ENCODE results near the gene CTTNBP2. TPM values are rescaled to one million over a fixed set of nuclear protein-coding genes. Genes with fewer than 3 reads are reported as not detected.

The CTTNBP2 gene
- polyA plus RNA-seq, 3 donors, result 29.6 to 34.5 (median 30.6) TPM

DNA sequence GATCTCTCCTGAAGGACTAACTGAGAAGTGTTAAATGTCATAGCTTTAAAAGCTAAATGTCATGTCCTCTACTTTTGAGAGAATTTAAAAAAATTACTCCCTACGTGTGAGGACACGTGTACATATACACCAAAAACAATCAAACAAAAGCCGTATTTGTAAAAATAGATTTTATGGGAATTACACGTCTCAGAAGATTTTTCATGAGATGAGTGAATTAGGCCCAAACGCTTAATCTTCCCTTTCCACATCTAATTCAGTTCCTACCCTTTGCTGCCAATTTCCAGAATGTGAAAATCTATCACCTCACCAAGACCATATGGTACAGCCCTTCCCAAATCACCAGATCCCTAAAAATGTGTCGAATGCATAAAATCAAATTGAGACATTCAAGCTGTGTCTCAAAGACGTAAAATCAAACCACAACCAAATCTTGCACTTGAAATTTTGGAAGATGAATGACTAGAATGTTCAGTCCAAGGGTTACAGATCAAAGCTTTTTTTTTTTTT, 1.0 kb upstream of the CTTNBP2 start:
- DNase-seq (ENCODE audit: extremely low read depth in 1 of 11, low read depth in 9 of 11, low spot score in 4 of 11), result no peak

DNA sequence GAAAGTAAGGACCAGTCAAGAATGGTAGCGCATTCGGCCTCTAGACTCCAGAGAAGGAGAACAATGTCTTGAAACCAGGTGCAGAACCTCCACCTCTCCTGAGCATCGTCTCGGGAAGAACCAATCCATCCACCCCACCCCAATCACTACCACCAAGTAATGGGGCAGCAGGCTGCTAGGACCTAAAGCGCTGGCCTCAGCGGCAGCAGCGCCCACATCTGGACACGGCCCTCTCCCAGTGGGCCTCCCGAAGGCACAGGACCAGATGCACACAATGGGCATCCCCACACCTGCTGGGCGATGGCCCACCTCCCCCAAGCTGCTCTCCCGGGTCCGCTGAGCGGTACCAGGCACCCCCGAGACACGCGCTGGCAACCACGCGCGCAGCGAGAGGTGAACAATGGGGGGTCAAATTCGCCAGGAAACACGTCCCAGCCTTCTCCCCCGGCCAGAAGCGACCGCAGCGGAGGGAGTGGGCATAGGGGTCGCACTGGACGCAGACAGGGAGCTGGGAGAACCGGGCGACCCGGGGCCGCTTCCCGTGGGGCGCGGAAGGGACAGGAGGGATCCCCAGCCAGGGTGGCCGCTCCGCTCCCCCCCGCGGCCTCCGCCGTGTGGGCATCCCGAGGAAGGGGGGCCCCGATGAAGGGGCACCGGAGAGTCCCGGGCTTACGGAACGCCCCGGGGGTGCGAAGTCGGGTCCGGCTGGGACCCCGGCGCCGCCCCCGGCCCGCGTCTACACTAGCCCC, 506 bp downstream of the CTTNBP2 start:
- DNase-seq (ENCODE audit: extremely low read depth in 1 of 11, low read depth in 9 of 11, low spot score in 4 of 11), result peak in 4 of 11 donors; percentile 30 to 46 (median 38)

DNA sequence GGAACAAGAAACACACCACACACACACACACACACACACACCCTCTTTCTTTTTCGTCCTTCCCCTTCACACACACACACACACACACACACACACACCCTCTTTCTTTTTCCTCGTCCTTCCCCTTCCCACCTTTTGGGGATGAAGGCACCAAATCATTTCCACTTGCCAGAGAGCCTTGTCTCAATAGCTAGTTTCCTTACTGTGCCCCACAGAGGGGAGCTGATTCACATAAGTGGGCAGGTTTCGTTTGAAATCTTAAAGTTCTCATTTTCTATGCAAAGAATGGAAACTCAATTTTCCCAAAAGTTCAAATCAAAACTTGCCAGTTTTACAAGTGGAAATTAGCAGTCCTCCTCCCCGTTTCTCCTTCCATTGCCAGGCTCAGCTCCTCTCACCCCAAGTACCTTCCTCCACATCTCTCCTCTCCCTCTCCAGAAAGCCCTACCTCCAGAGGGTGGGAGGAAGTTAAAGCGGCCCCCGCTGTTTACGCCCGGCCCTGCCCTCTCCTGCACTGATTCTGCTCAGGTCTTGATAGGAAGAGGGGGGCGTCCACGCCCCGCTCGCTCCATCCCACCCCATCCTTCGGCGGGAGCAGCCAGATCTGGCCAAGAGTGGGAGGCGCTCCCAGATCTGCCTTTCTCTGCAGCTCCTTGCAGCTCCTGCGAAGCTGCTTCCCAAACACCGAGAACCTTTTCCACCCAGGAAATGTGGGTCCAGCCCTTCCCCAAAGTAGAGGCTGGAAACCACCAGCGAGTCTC, 1.3 kb downstream of the CTTNBP2 start:
- peak in 3 of 11 donors; percentile 23 to 36 (median 30) for DNase-seq (ENCODE audit: extremely low read depth in 1 of 11, low read depth in 9 of 11, low spot score in 4 of 11)

DNA sequence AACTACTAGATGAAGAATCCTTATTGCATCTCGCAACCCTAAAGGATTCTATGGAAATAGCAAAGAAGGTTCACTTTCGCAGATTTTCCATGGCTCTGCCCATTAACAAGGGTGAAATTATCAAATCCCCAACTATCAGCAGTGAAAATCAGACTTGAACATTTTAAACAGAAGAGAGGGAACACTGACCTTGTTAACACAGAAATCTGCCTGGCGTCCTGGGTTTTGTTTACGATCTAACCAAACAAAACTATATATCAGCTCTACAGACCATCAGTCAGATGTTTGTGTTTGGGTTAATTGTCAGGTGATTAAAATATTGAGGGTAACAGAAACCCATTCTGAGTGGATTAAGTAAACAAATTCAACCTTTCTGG, 1.9 kb downstream of the CTTNBP2 start:
- DNase-seq (ENCODE audit: extremely low read depth in 1 of 11, low read depth in 9 of 11, low spot score in 4 of 11), result no peak

- DNase-seq (ENCODE audit: extremely low read depth in 1 of 11, low read depth in 9 of 11, low spot score in 4 of 11), result no peak
Measured at GRCh38 chr7:117870448-117871130, 2.7 kb downstream of the CTTNBP2 start.

DNA sequence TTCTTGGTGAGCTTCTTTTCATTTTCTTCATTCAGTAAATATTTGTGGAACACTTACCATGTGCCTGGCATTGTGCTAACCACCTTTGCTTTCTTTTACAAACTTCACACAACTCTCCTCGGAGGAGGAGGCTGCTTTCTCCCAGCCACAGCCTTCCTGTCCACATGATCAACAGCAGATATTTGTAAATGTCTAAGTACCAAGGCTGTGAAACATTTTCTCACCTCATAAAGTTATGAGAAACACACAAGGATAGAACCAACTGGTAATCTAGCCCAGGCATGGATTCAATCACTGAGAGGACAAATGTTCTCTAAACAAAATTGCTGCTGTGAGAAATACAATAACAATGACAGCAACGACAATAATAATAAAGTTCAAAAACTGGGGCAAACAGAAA, 3.9 kb downstream of the CTTNBP2 start:
- DNase-seq (ENCODE audit: extremely low read depth in 1 of 11, low read depth in 9 of 11, low spot score in 4 of 11), result no peak

GRCh38 chr7:117863618-117864017, 9.6 kb downstream of the CTTNBP2 start:
- no peak for DNase-seq (ENCODE audit: extremely low read depth in 1 of 11, low read depth in 9 of 11, low spot score in 4 of 11)

DNA sequence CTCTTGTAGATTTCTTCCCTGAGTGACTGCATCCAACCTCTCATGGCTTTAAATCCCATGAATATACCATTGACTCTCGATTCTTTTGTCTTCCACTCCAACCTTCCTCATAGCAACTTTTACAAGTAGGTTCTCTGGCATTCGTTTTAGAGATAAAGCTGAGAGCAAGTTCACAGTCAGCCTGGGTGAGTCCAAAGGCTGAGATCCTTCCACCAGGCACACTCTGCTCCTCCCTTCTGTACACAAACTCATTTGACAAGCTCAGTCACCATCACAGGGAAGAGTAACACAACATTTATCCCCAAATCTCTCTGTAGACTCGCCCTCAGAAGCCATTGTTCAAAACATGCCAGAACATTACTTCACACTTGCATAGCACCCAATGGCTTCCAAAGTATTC, 10.9 kb downstream of the CTTNBP2 start:
- DNase-seq (ENCODE audit: extremely low read depth in 1 of 11, low read depth in 9 of 11, low spot score in 4 of 11), result no peak

- no peak for DNase-seq (ENCODE audit: extremely low read depth in 1 of 11, low read depth in 9 of 11, low spot score in 4 of 11)
Measured at GRCh38 chr7:117859246-117859812, 13.9 kb downstream of the CTTNBP2 start.

DNA sequence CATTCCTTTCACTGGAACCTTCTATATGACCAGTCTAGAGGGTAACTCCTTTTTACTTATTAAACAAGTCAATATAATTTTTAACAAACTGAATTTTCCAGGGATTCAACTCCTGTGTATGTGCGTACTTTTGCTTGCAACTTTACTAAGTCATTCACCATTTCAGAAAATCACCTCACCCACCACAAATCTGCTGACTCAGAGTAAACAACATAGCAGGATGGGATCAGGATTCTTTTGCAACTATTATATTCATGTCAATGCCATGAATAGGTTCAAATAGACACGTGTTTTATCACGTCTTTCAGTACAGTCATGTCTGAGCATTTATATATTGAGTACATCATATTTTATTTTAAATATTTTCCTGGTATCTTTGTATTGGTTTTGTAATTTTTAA, 14.5 kb downstream of the CTTNBP2 start:
- no peak for DNase-seq (ENCODE audit: extremely low read depth in 1 of 11, low read depth in 9 of 11, low spot score in 4 of 11)

- DNase-seq (ENCODE audit: extremely low read depth in 1 of 11, low read depth in 9 of 11, low spot score in 4 of 11), result no peak
Measured at GRCh38 chr7:117857718-117858117, 15.5 kb downstream of the CTTNBP2 start.

GRCh38 chr7:117856196-117856595, 17.0 kb downstream of the CTTNBP2 start:
- no peak for DNase-seq (ENCODE audit: extremely low read depth in 1 of 11, low read depth in 9 of 11, low spot score in 4 of 11)

DNA sequence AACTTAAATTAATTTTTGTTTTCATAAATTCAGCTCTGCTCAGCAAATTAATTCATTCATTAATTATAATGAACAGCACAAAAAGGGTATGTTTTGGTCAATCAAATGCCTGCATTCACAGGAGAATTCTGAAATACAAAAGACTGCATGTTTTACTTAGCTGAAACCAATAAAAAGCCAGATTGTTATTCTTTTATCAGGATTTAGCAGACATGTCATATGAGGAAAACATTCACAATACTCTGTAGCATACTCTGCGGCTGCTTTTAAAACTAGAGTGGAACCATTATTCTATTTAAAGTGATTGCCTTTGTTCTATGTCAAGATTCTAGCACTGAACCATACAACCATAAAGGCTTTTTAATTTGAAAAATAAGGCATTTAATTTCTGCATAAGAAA, 19.1 kb downstream of the CTTNBP2 start:
- DNase-seq (ENCODE audit: extremely low read depth in 1 of 11, low read depth in 9 of 11, low spot score in 4 of 11), result no peak

DNA sequence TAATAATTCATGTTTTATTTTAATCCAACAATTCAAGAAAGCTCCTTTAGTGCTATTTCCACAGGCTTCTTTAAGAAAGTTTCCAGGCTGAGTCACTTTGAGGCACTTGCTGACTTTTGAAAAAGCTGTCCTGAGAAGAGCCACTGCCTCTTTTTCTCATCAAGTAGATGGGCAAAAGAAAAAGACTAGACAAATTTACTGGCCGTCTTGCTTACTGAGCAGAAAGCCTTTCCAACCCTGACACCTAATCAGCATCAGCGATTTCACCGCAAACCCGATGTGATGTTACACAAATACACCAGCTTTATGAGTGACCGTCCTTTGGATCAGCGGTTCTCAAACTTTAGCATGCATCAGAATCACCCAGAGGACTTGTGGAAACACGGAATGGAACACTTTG, 24.3 kb downstream of the CTTNBP2 start:
- no peak for DNase-seq (ENCODE audit: extremely low read depth in 1 of 11, low read depth in 9 of 11, low spot score in 4 of 11)

GRCh38 chr7:117844678-117845077, 28.6 kb downstream of the CTTNBP2 start:
- DNase-seq (ENCODE audit: extremely low read depth in 1 of 11, low read depth in 9 of 11, low spot score in 4 of 11), result no peak

DNA sequence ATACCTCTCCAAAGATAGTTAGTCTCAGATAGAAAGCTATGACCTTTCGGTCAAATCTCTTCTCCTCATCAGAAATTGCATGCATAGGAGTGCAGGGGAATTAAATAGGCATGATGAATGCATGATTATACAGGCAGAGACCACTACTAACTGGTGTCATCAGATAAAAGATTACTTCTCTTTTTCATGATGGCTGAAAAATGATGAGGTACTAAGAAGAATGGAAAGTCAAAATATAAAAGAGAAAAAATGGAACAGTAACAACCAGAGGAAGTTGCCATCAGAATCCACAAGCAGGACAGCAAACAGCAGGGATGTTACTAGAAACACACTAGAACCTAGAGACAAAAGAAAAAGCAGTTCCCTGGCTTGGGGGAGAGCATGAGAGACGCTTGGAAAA, 31.6 kb downstream of the CTTNBP2 start:
- DNase-seq (ENCODE audit: extremely low read depth in 1 of 11, low read depth in 9 of 11, low spot score in 4 of 11), result no peak

DNA sequence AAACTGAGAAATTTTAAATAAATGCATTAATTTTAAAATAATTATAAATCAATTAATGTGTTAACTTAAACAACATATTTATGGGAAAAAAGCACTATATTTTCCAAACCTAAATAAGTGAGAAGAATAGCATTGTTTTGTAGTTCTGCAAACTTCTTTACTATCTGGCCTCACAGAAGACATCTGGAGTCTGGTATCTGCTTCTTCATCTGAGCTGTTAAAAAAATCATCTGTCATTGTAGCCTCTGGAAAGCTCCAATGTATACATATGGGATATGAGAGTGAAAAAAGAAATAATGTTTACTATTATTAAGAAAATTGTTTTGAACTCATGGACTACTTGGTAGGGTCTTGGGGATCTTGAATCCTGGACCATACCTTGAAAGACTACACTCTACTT, 32.2 kb downstream of the CTTNBP2 start:
- no peak for DNase-seq (ENCODE audit: extremely low read depth in 1 of 11, low read depth in 9 of 11, low spot score in 4 of 11)

DNA sequence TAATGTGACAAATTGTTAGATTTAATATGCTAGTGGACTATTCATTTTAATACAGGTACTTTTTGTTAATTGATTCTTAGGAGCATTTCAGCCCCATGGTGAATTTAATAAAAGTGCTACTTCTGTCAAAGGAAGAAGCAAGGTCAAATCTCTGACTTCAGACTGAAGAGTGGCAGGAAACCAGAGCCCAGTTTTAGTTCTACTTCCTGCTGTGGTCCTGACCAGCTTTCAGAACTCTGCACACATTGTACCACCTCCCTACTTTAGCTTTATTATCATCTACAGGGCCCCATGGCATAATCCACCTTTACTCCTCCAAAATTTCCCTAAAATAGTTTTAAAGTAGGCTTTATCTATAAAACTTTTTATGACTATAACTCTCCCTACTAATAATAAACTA, 33.7 kb downstream of the CTTNBP2 start:
- DNase-seq (ENCODE audit: extremely low read depth in 1 of 11, low read depth in 9 of 11, low spot score in 4 of 11), result no peak

GRCh38 chr7:117837841-117838240, 35.4 kb downstream of the CTTNBP2 start:
- DNase-seq (ENCODE audit: extremely low read depth in 1 of 11, low read depth in 9 of 11, low spot score in 4 of 11), result no peak
